ENCODE measurements around the gene THAP4. TPM values are rescaled to one million over a fixed set of nuclear protein-coding genes. Genes with fewer than 3 reads are reported as not detected.

Gene THAP4
- total and polyA plus RNA-seq, 2 of the 13 experiments (the other 11 are each of a cell fraction or from before 2014, with no cell fraction given) = 59.7 to 75.7 TPM

GRCh38 chr2:241637018-241637794 lies at the start of gene THAP4, which contains the start of gene ATG4B (continued):
- 0 out of 2 replicates have a peak, but pooled peaks have one; percentile 64 for TF ChIP-seq ZBTB4 (CRISPR knock-in tag; IDR thresholded peaks at IDR 0.05; ENCODE audit: borderline replicate concordance)
- TF ChIP-seq HNF4G (IDR thresholded peaks at IDR 0.05; ENCODE audit: borderline replicate concordance, low read depth, low read length) = no peak
- no peak for TF ChIP-seq HNF4G (CRISPR knock-in tag; IDR thresholded peaks at IDR 0.05; ENCODE audit: borderline replicate concordance, low read depth)
- no peak; the same call in 1 of the 2 replicates for TF ChIP-seq KLF9 (CRISPR knock-in tag; IDR thresholded peaks at IDR 0.05; ENCODE audit: low read depth)
- TF ChIP-seq EHMT2 (IDR thresholded peaks at IDR 0.05; ENCODE audit: borderline replicate concordance, low read depth, low read length) = no peak
- no peak; the same call in 1 of the 2 replicates for TF ChIP-seq ZNF274 (CRISPR knock-in tag; IDR thresholded peaks at IDR 0.05)
- no peak for TF ChIP-seq XBP1 (CRISPR knock-in tag; IDR thresholded peaks at IDR 0.05)
- peak; percentile 97 for TF ChIP-seq NR2C2 (CRISPR knock-in tag; IDR thresholded peaks at IDR 0.05; ENCODE audit: borderline replicate concordance)

- Histone ChIP-seq H3K9ac (ENCODE audit: insufficient read depth, low read depth, low read length) (peak overlapping the region; percentile 97), H2AFZ (ENCODE audit: low read length) (no peak overlapping the region), H3K27ac (ENCODE audit: extremely low read length, insufficient read depth, low read length) (peak overlapping the region; percentile 95), H3K9me3 (ENCODE audit: low read length) (no peaks in the 10 kb centered on the region), H3K79me2 (ENCODE audit: insufficient read depth, low read length) (peaks cover 36% of the 10 kb centered on the region), H4K20me1 (ENCODE audit: insufficient read depth, low read length) (no peaks in the 10 kb centered on the region), H3K4me3 (replicated peaks in 1 of 3; ENCODE audit: insufficient read depth in 1 of 3, low read depth in 2 of 3, low read length in 3 of 3) (peak overlapping the region; percentile 92 to 96 (median 94)), H3K27me3 (ENCODE audit: control insufficient read depth in 1 of 2, insufficient read depth in 2 of 2, low read length in 2 of 2) (no peaks in the 10 kb centered on the region; a peak in 1 of 5 replicates), H3K36me3 (replicated peaks in 1 of 2; ENCODE audit: control insufficient read depth in 1 of 2, insufficient read depth in 2 of 2, low read length in 2 of 2) (peaks cover 18 to 44% of the 10 kb centered on the region in 2 experiments), H3K4me2 (ENCODE audit: low read depth, low read length) (peak overlapping the region; percentile 81), H3K4me1 (ENCODE audit: insufficient read depth, low read length) (peaks cover 28% of the 10 kb centered on the region)
- 9% methylated on average over 4 of the region's 37 CpGs for WGBS (ENCODE audit: low lambda C conversion rate)
- ATAC-seq (no peak), DNase-seq (ENCODE audit: low spot score) (no peak), FAIRE-seq (no peak)
- ChIA-PET CTCF (ENCODE audit: low intra/inter-chr PET ratio, low total read pairs) (no interaction called here), POLR2A (interaction anchor here (0.7 to 8.6 kb wide), 33 partner anchors 9 to 810 kb away, joined by 3 to 234 read pairs (median 4); partner anchors contain the start of genes ATG4B, D2HGDH, ING5 and NEU4)
- intact Hi-C loops (cut with micrococcal nuclease; ENCODE audit: unreplicated experiment) = loop anchor here (1.0 to 5.0 kb wide), 3 partner anchors 15 to 76 kb away; no protein-coding TSS in a partner anchor
- no TSS peak for BruUV-seq (replicated peaks)
- in situ Hi-C loops (cut with HindIII; ENCODE audit: extremely low pct_ligation_motif_present, low pct_unique_long_range_greater_than_20kb) = no loop called here
- peak; percentile 45; the same call in 1 of the 2 replicates for TF ChIP-seq ZC3H4 (CRISPR knock-in tag; IDR thresholded peaks at IDR 0.05; ENCODE audit: borderline replicate concordance)
- no peak for TF ChIP-seq THAP8 (CRISPR knock-in tag; IDR thresholded peaks at IDR 0.05; ENCODE audit: borderline replicate concordance)
- no peak for TF ChIP-seq ZNF382 (CRISPR knock-in tag; IDR thresholded peaks at IDR 0.05; ENCODE audit: borderline replicate concordance)
- TF ChIP-seq THYN1 (CRISPR knock-in tag; IDR thresholded peaks at IDR 0.05; ENCODE audit: borderline replicate concordance, low read depth) = peak; percentile 87; the same call in 1 of the 2 replicates
- TF ChIP-seq AGO2 (optimal IDR thresholded peaks at IDR 0.05; ENCODE audit: low read depth, low read length) = peak; percentile 64
- TF ChIP-seq ZNF317 (CRISPR knock-in tag; IDR thresholded peaks at IDR 0.05) = peak; percentile 84
- TF ChIP-seq BRF2 (CRISPR knock-in tag; IDR thresholded peaks at IDR 0.05) = no peak
- TF ChIP-seq EED (CRISPR knock-in tag; IDR thresholded peaks at IDR 0.05) = 0 out of 2 replicates have a peak, but pooled peaks have one; percentile 25
- no peak; the same call in 1 of the 2 replicates for TF ChIP-seq ZNF776 (CRISPR knock-in tag; IDR thresholded peaks at IDR 0.05)
- 0 out of 2 replicates have a peak, but pooled peaks have one; percentile 1 for TF ChIP-seq ZNF451 (CRISPR knock-in tag; IDR thresholded peaks at IDR 0.05)
Measured at GRCh38 chr2:241686324-241686649, 49.3 kb upstream of the THAP4 start.
